22Rv1 (cell line): ENCODE results near the gene BBX.
"Not testable (repeated sequence)": the region's sequence is repeated elsewhere in the genome, so short reads cannot be mapped to it uniquely, and the experiment has no call there.

ENCODE experiments used
- H3K27ac ChIP-seq: fragments of 450-650 bp; 2 replicates; pipeline ENCODE4 v1.5.1; 2017
- CTCF ChIP-seq: fragments of 450-650 bp; IDR thresholded peaks from 2 replicates; pipeline ENCODE4 v1.5.1; 2017; ENCODE audit warnings: mild to moderate bottlenecking
- ZFX ChIP-seq: fragments of 450-650 bp; IDR thresholded peaks from 2 replicates; pipeline ENCODE4 v1.6.1; 2017; ENCODE audit warnings: antibody characterized with exemption, borderline replicate concordance

BBX gene

GRCh38 chr3:107690522-107691138, 167.9 kb downstream of the BBX start:
- H3K27ac ChIP-seq: no peak overlapping the region
- TF ChIP-seq CTCF (peak; percentile 80), ZFX (no peak)

GRCh38 chr3:107691984-107692383, 169.2 kb downstream of the BBX start:
- H3K27ac ChIP-seq: not testable (repeated sequence)

GRCh38 chr3:107697348-107697747, 174.6 kb downstream of the BBX start:
- not testable (repeated sequence) for H3K27ac ChIP-seq

GRCh38 chr3:107697855-107698254, 175.1 kb downstream of the BBX start:
- not testable (repeated sequence) for H3K27ac ChIP-seq

DNA sequence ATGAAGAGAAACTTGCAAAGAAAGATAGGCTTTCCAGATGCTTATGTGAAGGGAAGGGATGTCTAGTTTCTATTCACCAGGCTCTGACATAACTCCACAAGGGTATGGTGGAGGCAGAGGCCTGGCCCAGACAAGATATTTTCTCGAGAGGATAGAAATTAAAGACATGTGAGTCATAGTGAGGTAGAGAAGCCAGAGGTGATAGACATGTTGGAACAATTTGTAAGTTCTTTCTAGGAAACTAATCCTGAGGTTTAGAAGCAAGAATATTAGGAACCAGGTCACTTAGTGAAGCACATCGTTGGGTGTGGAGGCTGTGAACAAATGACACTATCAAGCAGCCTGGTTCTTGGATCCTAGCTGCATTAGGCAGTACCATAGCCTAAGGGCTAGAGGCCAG, 176.9 kb downstream of the BBX start:
- TF ChIP-seq ZFX (no peak), CTCF (no peak)
- no peak overlapping the region for H3K27ac ChIP-seq

- TF ChIP-seq CTCF (no peak), ZFX (no peak)
These were observed 178.5 kb downstream of the BBX start for GRCh38 chr3:107701299-107701698.

GRCh38 chr3:107704477-107704876, 181.7 kb downstream of the BBX start:
- no peak for TF ChIP-seq CTCF
- TF ChIP-seq ZFX: no peak
- H3K27ac ChIP-seq: no peak overlapping the region

More at GRCh38 chr3:107701299-107701698, 178.5 kb downstream of the BBX start:
- H3K27ac ChIP-seq: no peak overlapping the region

- TF ChIP-seq ZFX (no peak), CTCF (no peak)
- no peak overlapping the region for H3K27ac ChIP-seq
These were observed 182.3 kb downstream of the BBX start for GRCh38 chr3:107705046-107705445.

DNA sequence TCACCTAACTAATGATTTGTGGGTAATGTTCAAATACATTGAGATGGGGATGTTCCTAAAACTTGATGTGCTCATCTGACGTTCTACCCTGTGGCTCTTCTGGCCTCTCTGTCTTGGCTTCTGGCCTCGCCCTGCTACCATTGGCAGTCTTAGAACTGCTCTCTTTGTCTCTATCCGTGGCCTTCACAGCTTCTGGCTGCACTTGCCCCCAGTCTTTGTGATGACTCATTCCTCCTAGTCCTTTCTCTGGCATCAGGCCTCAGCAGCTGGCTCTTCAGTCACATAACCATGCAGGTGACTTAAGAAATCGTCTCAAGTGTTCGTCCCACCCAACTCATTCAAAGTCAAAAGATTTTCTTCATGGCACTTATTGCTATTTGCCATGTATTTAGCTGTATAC, 188.1 kb downstream of the BBX start:
- TF ChIP-seq ZFX (no peak), CTCF (no peak)
- H3K27ac ChIP-seq: no peak overlapping the region
